HEK293 (cell line): ENCODE measurements around the gene IL2RA.
A peak's percentile ranks its signal among the peaks of the same experiment; 100 is the strongest.

Experiments
- PRDM1 ChIP-seq: fragments of 450-650 bp; formaldehyde crosslinking; IDR thresholded peaks from 2 replicates; pipeline ENCODE4; 2016; ENCODE audit warnings: missing biosample characterization, missing genetic modification characterization
- SETDB1 ChIP-seq: IDR thresholded peaks from one replicate; pipeline ENCODE4 v1.6.1; 2017; ENCODE audit warnings: mild to moderate bottlenecking, low read length, moderate library complexity, mixed read lengths; ENCODE audit not compliant: insufficient read length
- SP2 ChIP-seq: fragments of 450-650 bp; formaldehyde crosslinking; IDR thresholded peaks from 2 replicates; pipeline ENCODE4 v1.5.1; 2016; ENCODE audit warnings: missing biosample characterization, missing genetic modification characterization
- SP3 ChIP-seq: fragments of 450-650 bp; formaldehyde crosslinking; IDR thresholded peaks from 2 replicates; pipeline ENCODE4 v1.5.1; 2016; ENCODE audit warnings: missing biosample characterization, missing genetic modification characterization
- SP7 ChIP-seq: fragments of 450-650 bp; formaldehyde crosslinking; IDR thresholded peaks from 2 replicates; pipeline ENCODE4 v1.5.1; 2016; ENCODE audit warnings: missing biosample characterization, missing genetic modification characterization
- ZBTB17 ChIP-seq: fragments of 450-650 bp; formaldehyde crosslinking; IDR thresholded peaks from 2 replicates; pipeline ENCODE4 v1.5.1; 2016; ENCODE audit warnings: missing biosample characterization, missing genetic modification characterization
- ZBTB48 ChIP-seq: fragments of 450-650 bp; formaldehyde crosslinking; IDR thresholded peaks from 2 replicates; pipeline ENCODE4 v1.5.1; 2016; ENCODE audit warnings: missing biosample characterization, missing genetic modification characterization
- ZBTB7A ChIP-seq: fragments of 450-650 bp; formaldehyde crosslinking; IDR thresholded peaks from 2 replicates; pipeline ENCODE4 v1.5.1; 2016; ENCODE audit warnings: low read depth, missing biosample characterization, missing genetic modification characterization
- ZFHX2 ChIP-seq: fragments of 450-650 bp; formaldehyde crosslinking; conservative IDR thresholded peaks from 2 replicates; pipeline ENCODE4 v1.5.1; 2016; ENCODE audit warnings: missing biosample characterization, missing genetic modification characterization
- ZFP3 ChIP-seq: fragments of 450-650 bp; formaldehyde crosslinking; IDR thresholded peaks from 2 replicates; pipeline ENCODE4 v1.5.1; 2016; ENCODE audit warnings: low read depth, missing biosample characterization, missing genetic modification characterization
- ZNF10 ChIP-seq: fragments of 450-650 bp; formaldehyde crosslinking; IDR thresholded peaks from 2 replicates; pipeline ENCODE4 v1.5.1; 2017; ENCODE audit warnings: missing biosample characterization, missing genetic modification characterization
- ZNF121 ChIP-seq: fragments of 450-650 bp; formaldehyde crosslinking; IDR thresholded peaks from 2 replicates; pipeline ENCODE4 v1.5.1; 2016; ENCODE audit warnings: missing biosample characterization, missing genetic modification characterization
- ZNF175 ChIP-seq: fragments of 450-650 bp; formaldehyde crosslinking; IDR thresholded peaks from 2 replicates; pipeline ENCODE4 v1.5.1; 2016; ENCODE audit warnings: missing biosample characterization, missing genetic modification characterization
- ZNF324 ChIP-seq: fragments of 450-650 bp; formaldehyde crosslinking; IDR thresholded peaks from 2 replicates; pipeline ENCODE4 v1.5.1; 2016; ENCODE audit warnings: missing biosample characterization, missing genetic modification characterization
- ZNF335 ChIP-seq: fragments of 450-650 bp; formaldehyde crosslinking; conservative IDR thresholded peaks from 2 replicates; pipeline ENCODE4 v1.5.1; 2016; ENCODE audit warnings: missing biosample characterization, missing genetic modification characterization
- ZNF350 ChIP-seq: fragments of 450-650 bp; formaldehyde crosslinking; IDR thresholded peaks from 2 replicates; pipeline ENCODE4 v1.5.0; 2017; ENCODE audit warnings: missing biosample characterization, mild to moderate bottlenecking, missing genetic modification characterization
- ZNF354C ChIP-seq: fragments of 450-650 bp; formaldehyde crosslinking; IDR thresholded peaks from 2 replicates; pipeline ENCODE4 v1.5.1; 2016; ENCODE audit warnings: missing biosample characterization, missing genetic modification characterization, low read depth, borderline replicate concordance
- ZNF501 ChIP-seq: fragments of 450-650 bp; formaldehyde crosslinking; IDR thresholded peaks from 2 replicates; pipeline ENCODE4 v1.5.1; 2016; ENCODE audit warnings: missing biosample characterization, missing genetic modification characterization
- ZNF510 ChIP-seq: fragments of 450-650 bp; formaldehyde crosslinking; IDR thresholded peaks from 2 replicates; pipeline ENCODE4 v1.5.1; 2018; ENCODE audit warnings: mild to moderate bottlenecking, missing genetic modification characterization, missing biosample characterization; ENCODE audit not compliant: insufficient replicate concordance
- ZNF571 ChIP-seq: fragments of 450-650 bp; formaldehyde crosslinking; IDR thresholded peaks from 2 replicates; pipeline ENCODE4 v1.5.0; 2017; ENCODE audit warnings: missing biosample characterization, missing genetic modification characterization
- ZNF629 ChIP-seq: fragments of 450-650 bp; formaldehyde crosslinking; IDR thresholded peaks from 2 replicates; pipeline ENCODE4 v1.5.1; 2017; ENCODE audit warnings: missing biosample characterization, missing genetic modification characterization
- ZNF785 ChIP-seq: fragments of 450-650 bp; formaldehyde crosslinking; IDR thresholded peaks from 2 replicates; pipeline ENCODE4 v1.5.1; 2016; ENCODE audit warnings: missing biosample characterization, missing genetic modification characterization
- ZSCAN16 ChIP-seq: fragments of 450-650 bp; formaldehyde crosslinking; IDR thresholded peaks from 2 replicates; pipeline ENCODE4 v1.5.1; 2016; ENCODE audit warnings: missing biosample characterization, missing genetic modification characterization
- ZSCAN30 ChIP-seq: fragments of 450-650 bp; IDR thresholded peaks from 2 replicates; pipeline ENCODE4 v1.5.1; 2018; ENCODE audit warnings: missing biosample characterization, mild to moderate bottlenecking, missing genetic modification characterization, moderate library complexity
- TF ChIP-seq, protein P1 (sequence below): fragments of 450-650 bp; formaldehyde crosslinking; IDR thresholded peaks from 2 replicates; pipeline ENCODE4; 2016; ENCODE audit warnings: missing biosample characterization, missing genetic modification characterization
- TF ChIP-seq, protein P2 (sequence below): fragments of 450-650 bp; formaldehyde crosslinking; IDR thresholded peaks from 2 replicates; pipeline ENCODE4 v1.5.1; 2017; ENCODE audit warnings: missing biosample characterization, missing genetic modification characterization
- TF ChIP-seq, protein P3 (sequence below): fragments of 450-650 bp; IDR thresholded peaks from 2 replicates; pipeline ENCODE4 v1.5.1; 2018; ENCODE audit warnings: missing biosample characterization, mild to moderate bottlenecking, missing genetic modification characterization
- TF ChIP-seq, protein P4 (sequence below): fragments of 450-650 bp; formaldehyde crosslinking; IDR thresholded peaks from 2 replicates; pipeline ENCODE4 v1.5.1; 2016; ENCODE audit warnings: missing biosample characterization, missing genetic modification characterization
- TF ChIP-seq, protein P5 (sequence below): fragments of 450-650 bp; formaldehyde crosslinking; IDR thresholded peaks from 2 replicates; pipeline ENCODE4 v1.5.1; 2016; ENCODE audit warnings: missing biosample characterization, missing genetic modification characterization, borderline replicate concordance
- TF ChIP-seq, protein P6 (sequence below): IDR thresholded peaks from 2 replicates; pipeline ENCODE4 v1.6.1; 2011; ENCODE audit warnings: mild to moderate bottlenecking, low read depth, low read length, borderline replicate concordance

IL2RA gene

DNA sequence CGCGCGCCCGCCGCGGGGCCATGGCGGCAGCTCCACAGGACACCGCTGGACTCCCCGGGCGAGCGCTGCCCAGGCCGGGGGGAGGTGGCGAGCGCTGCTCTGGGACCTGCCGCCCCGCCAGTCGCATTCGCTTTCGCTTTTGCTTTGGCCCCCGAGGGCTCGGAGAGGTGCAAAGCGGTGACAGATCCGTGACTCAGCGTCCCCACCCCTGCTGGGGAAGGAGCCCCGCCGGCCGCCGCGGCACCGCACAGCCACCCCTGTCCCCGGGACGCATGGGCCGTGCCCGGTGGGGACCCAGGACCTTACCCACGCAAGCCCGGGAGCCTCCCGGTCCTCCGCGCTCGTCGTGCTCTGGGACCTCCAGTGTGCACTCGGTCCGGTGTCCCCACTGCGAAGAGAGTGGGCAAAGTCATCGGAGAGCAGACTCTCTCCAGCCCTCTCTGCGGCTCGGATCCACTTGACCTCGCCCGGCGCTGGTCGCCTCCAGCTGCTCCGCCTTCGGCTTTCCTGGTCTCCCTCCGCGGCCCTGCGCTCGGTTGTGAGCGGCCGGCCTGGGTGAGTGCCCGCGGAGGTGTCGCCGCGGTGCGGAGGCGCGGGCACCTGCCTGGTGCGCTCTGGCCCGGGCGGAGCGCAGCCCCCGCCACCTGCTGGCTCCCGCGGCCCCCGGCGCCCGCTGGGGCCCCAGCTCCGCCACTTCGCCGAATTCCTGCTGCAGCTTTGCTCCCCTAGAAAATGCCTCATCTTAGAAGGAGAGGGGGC is 84.5 kb downstream of the IL2RA start, which contains the start of gene IL15RA (continued):
- peak; percentile 96 for TF ChIP-seq ZBTB17 (tag by site-specific recombination)
- 0 out of 2 replicates have a peak, but pooled peaks have one; percentile 34 for TF ChIP-seq ZNF785 (tag by site-specific recombination)
- TF ChIP-seq, protein P1, sequence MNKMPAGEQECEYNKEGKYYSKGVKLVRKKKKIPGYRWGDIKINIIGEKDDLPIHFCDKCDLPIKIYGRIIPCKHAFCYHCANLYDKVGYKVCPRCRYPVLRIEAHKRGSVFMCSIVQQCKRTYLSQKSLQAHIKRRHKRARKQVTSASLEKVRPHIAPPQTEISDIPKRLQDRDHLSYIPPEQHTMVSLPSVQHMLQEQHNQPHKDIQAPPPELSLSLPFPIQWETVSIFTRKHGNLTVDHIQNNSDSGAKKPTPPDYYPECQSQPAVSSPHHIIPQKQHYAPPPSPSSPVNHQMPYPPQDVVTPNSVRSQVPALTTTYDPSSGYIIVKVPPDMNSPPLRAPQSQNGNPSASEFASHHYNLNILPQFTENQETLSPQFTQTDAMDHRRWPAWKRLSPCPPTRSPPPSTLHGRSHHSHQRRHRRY (tag by site-specific recombination) = no peak
- TF ChIP-seq, protein P2, sequence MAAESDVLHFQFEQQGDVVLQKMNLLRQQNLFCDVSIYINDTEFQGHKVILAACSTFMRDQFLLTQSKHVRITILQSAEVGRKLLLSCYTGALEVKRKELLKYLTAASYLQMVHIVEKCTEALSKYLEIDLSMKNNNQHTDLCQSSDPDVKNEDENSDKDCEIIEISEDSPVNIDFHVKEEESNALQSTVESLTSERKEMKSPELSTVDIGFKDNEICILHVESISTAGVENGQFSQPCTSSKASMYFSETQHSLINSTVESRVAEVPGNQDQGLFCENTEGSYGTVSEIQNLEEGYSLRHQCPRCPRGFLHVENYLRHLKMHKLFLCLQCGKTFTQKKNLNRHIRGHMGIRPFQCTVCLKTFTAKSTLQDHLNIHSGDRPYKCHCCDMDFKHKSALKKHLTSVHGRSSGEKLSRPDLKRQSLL (tag by site-specific recombination) = no peak
- TF ChIP-seq, protein P3, sequence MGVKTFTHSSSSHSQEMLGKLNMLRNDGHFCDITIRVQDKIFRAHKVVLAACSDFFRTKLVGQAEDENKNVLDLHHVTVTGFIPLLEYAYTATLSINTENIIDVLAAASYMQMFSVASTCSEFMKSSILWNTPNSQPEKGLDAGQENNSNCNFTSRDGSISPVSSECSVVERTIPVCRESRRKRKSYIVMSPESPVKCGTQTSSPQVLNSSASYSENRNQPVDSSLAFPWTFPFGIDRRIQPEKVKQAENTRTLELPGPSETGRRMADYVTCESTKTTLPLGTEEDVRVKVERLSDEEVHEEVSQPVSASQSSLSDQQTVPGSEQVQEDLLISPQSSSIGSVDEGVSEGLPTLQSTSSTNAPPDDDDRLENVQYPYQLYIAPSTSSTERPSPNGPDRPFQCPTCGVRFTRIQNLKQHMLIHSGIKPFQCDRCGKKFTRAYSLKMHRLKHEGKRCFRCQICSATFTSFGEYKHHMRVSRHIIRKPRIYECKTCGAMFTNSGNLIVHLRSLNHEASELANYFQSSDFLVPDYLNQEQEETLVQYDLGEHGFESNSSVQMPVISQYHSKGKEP = no peak
- TF ChIP-seq ZNF335 (tag by site-specific recombination) = peak; percentile 99
- no peak for TF ChIP-seq ZFP3 (tag by site-specific recombination)
- no peak for TF ChIP-seq ZNF510
- peak; percentile 70; the same call in 1 of the 2 replicates for TF ChIP-seq ZBTB7A (tag by site-specific recombination)
- no peak for TF ChIP-seq SP2 (tag by site-specific recombination)
- TF ChIP-seq, protein P4, sequence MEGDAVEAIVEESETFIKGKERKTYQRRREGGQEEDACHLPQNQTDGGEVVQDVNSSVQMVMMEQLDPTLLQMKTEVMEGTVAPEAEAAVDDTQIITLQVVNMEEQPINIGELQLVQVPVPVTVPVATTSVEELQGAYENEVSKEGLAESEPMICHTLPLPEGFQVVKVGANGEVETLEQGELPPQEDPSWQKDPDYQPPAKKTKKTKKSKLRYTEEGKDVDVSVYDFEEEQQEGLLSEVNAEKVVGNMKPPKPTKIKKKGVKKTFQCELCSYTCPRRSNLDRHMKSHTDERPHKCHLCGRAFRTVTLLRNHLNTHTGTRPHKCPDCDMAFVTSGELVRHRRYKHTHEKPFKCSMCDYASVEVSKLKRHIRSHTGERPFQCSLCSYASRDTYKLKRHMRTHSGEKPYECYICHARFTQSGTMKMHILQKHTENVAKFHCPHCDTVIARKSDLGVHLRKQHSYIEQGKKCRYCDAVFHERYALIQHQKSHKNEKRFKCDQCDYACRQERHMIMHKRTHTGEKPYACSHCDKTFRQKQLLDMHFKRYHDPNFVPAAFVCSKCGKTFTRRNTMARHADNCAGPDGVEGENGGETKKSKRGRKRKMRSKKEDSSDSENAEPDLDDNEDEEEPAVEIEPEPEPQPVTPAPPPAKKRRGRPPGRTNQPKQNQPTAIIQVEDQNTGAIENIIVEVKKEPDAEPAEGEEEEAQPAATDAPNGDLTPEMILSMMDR = peak; percentile 62; the same call in 1 of the 2 replicates
- TF ChIP-seq PRDM1 = peak; percentile 56; the same call in 1 of the 2 replicates
- no peak for TF ChIP-seq SETDB1
- no peak for TF ChIP-seq SP3
- TF ChIP-seq ZNF571 (tag by site-specific recombination) = no peak
- peak; percentile 55 for TF ChIP-seq SP7
- TF ChIP-seq ZSCAN16 = no peak
- TF ChIP-seq, protein P5, sequence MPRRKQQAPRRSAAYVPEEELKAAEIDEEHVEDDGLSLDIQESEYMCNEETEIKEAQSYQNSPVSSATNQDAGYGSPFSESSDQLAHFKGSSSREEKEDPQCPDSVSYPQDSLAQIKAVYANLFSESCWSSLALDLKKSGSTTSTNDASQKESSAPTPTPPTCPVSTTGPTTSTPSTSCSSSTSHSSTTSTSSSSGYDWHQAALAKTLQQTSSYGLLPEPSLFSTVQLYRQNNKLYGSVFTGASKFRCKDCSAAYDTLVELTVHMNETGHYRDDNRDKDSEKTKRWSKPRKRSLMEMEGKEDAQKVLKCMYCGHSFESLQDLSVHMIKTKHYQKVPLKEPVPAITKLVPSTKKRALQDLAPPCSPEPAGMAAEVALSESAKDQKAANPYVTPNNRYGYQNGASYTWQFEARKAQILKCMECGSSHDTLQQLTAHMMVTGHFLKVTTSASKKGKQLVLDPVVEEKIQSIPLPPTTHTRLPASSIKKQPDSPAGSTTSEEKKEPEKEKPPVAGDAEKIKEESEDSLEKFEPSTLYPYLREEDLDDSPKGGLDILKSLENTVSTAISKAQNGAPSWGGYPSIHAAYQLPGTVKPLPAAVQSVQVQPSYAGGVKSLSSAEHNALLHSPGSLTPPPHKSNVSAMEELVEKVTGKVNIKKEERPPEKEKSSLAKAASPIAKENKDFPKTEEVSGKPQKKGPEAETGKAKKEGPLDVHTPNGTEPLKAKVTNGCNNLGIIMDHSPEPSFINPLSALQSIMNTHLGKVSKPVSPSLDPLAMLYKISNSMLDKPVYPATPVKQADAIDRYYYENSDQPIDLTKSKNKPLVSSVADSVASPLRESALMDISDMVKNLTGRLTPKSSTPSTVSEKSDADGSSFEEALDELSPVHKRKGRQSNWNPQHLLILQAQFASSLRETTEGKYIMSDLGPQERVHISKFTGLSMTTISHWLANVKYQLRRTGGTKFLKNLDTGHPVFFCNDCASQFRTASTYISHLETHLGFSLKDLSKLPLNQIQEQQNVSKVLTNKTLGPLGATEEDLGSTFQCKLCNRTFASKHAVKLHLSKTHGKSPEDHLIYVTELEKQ = 0 out of 2 replicates have a peak, but pooled peaks have one; percentile 6
- no peak for TF ChIP-seq ZNF354C (tag by site-specific recombination)
- TF ChIP-seq ZNF350 (tag by site-specific recombination) = no peak
- TF ChIP-seq ZNF121 (tag by site-specific recombination) = no peak
- TF ChIP-seq ZNF324 (tag by site-specific recombination) = peak; percentile 64; the same call in 1 of the 2 replicates
- TF ChIP-seq ZNF175 (tag by site-specific recombination) = no peak
- TF ChIP-seq ZNF629 = 0 out of 2 replicates have a peak, but pooled peaks have one; percentile 51
- TF ChIP-seq ZNF501 (tag by site-specific recombination) = peak; percentile 86
- TF ChIP-seq, protein P6, sequence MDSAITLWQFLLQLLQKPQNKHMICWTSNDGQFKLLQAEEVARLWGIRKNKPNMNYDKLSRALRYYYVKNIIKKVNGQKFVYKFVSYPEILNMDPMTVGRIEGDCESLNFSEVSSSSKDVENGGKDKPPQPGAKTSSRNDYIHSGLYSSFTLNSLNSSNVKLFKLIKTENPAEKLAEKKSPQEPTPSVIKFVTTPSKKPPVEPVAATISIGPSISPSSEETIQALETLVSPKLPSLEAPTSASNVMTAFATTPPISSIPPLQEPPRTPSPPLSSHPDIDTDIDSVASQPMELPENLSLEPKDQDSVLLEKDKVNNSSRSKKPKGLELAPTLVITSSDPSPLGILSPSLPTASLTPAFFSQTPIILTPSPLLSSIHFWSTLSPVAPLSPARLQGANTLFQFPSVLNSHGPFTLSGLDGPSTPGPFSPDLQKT = no peak
- peak; percentile 35; the same call in 1 of the 2 replicates for TF ChIP-seq ZNF10 (tag by site-specific recombination)
- TF ChIP-seq ZBTB48 (tag by site-specific recombination) = peak; percentile 71
- TF ChIP-seq ZSCAN30 (tag by site-specific recombination) = no peak; the same call in 1 of the 2 replicates
- peak; percentile 71 for TF ChIP-seq ZFHX2
